GM18502 (cell line): ENCODE measurements around the gene CACNA1B.
"Not testable (repeated sequence)": the region's sequence is repeated elsewhere in the genome, so short reads cannot be mapped to it uniquely, and the experiment has no call there.

ENCODE experiments used
- ATAC-seq: cut with Tn5 transposase; IDR thresholded peaks from one replicate; pipeline ENCODE4 v1.9.1; 2021; ENCODE audit warnings: mild to moderate bottlenecking; ENCODE audit not compliant: unreplicated experiment, poor library complexity

The CACNA1B gene

DNA sequence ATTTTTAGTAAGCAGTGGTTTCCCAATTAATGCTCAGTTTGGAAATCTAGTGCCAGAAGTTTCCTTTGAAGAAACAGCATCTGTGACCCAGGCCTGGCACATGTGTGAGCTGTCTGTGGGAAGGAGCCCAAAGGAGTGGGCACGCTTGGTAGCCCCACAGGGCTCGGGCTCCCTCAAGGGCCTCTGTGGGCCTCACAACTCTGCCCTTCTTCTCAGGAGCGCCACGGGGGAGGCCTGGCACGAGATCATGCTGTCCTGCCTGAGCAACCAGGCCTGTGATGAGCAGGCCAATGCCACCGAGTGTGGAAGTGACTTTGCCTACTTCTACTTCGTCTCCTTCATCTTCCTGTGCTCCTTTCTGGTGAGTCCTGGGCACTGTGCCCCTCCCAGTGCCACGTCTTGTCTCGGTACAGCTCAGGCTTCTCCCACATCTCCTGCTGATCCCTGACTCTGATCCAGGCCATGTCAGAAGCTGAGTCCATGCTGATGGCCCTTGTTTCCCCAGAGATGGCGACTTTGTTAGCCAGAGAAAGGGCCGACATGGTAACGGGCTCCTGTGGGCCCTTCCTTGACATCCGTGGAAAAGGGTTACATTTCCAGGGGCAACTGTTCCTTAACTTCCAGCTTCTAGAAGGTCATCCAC is 200.4 kb downstream of the CACNA1B start:
- no peak for ATAC-seq

DNA sequence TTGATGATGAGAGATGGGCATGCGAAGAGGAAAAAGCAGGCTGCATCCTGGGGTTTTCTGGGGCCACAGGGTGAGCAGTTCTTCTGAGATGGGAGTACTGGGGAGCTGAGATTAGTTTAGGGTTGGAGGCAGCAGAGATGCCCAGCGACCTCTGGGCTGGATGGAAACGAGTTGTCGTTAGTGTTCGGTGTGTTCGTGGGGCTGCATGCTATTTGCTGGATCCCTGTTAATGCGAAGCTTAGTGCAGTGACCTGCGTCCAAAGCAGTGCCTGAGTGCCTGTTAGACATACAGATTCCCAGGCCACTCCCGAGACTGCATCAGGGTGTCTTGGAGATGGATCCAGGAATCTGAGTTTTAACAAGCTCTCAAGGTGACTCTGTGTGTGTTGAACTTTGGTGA is 201.3 kb downstream of the CACNA1B start:
- no peak for ATAC-seq

DNA sequence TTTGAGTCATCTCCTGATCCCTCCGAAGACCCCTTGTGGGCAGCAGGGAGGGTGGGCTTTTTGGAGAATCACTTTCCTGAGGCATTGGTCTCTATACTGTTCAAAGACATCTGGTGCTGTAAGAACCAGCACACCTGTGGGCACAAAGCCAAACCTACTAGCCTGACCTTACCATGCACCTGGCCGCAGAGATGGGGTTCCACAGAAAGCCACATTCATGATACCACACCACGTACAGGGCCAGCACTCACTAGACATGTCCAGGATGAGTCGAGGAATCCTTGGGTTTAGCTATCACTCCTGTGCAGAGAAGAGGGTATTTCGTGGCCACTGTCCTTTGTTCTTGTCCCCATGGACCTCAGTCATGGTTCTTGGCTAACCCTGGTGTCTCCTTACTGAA is 203.4 kb downstream of the CACNA1B start:
- ATAC-seq = no peak

DNA sequence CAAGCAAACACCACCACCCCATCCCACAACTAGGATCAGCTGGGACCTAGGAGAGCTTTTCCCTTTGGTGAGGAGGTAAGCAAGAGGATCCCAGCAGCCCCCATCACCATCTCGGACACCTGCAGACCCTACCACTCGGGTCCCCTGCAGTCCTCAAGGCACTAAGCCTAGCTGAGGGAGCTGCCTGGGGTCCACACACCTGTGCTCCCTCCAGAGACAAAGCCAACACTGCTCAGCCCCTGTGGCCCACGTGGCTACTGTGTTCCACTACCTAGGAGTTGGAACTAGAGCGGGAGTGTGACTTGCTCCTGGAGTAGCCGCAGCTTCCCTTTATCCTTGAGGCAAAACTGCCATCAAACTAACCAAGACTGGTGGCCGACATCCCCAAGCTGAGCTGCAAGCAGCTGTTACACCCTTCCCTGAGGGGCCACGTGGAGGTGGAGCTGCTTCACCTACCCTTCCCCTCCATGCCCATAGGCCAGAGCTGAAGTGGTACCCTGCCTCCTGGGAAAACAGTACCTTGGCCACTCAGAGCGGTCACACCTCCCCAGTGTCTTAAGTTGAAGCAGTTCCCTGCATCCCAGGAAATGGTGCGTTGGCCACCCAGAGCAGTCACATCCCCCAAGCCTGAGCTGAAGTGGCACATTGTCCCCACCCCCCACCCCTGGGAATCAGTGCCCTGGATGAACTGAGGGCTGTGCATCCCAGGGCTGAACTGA is 205.5 kb downstream of the CACNA1B start:
- no peak for ATAC-seq

DNA sequence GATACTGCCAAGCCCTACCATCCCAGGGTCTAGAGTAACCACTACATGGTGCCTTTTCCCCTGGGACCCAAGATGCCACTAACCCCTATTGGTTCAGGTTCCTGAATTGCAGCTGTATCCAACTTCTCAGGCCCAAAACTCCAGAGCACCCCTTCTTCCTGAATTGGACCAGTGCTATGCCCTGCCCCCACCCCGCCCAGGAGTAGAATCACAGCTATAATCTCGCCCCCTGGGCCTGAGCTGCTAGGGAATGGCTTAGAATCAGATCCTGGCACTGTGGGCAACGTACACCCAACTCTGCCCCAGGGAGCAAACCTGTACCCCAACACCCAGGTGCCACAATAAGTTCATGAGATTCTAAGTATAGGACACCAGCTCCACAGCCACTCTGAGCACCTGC is 206.3 kb downstream of the CACNA1B start:
- no peak for ATAC-seq

DNA sequence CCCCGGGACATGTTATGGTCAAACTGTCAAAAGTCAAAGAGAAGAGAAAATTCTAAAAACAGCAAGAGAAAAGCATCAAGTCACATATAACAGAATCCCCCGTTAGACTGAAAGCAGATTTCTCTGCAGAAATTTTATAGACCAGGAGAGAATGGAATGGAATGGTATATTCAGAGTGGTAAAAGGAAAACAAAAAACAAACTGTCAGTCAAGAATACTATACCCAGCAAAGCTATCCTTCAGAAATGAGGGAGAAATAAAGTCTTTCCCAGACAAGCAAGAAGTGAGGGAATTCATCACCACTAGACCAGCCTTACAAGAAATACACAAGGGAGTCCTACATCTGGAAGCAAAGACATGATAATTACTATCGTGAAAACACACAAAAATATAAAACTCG is 208.0 kb downstream of the CACNA1B start:
- no peak for ATAC-seq

DNA sequence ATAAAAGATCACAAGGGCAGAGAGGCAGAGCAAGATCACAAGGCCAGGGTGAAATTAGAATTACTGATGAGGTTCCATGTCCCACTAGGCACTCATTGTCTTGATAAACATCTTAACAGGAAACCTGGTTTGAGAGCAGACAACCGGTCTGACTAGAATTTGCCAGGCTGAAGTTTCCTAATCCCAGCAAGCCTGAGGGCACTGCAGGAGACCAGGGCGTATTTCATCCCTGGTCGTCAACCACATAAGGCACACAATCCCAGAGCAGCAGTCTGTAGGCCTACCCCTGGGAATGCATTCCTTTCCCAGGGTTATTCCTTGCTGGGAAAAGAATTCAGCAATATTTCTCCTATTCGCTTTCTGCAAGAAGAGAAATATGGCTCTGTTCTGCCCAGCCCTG is 214.5 kb downstream of the CACNA1B start:
- not testable (repeated sequence) for ATAC-seq

DNA sequence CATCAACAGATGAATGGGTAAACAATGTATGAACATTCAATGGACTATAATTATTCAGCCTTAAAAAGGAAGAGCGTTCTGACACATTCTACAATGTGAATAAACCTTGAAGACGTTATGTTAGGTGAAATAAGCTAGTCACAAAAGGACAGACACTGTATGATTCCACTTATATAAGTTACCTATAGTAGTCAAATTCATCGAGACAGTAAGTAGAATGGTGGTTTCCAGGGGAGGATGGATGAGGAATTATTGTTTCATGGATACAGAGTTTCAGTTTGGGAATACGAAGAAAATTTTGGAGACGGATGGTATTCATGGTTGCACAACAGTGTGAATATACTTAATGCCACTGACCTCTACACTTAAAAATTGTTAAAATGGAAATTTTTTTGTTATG is 216.4 kb downstream of the CACNA1B start:
- ATAC-seq = no peak

DNA sequence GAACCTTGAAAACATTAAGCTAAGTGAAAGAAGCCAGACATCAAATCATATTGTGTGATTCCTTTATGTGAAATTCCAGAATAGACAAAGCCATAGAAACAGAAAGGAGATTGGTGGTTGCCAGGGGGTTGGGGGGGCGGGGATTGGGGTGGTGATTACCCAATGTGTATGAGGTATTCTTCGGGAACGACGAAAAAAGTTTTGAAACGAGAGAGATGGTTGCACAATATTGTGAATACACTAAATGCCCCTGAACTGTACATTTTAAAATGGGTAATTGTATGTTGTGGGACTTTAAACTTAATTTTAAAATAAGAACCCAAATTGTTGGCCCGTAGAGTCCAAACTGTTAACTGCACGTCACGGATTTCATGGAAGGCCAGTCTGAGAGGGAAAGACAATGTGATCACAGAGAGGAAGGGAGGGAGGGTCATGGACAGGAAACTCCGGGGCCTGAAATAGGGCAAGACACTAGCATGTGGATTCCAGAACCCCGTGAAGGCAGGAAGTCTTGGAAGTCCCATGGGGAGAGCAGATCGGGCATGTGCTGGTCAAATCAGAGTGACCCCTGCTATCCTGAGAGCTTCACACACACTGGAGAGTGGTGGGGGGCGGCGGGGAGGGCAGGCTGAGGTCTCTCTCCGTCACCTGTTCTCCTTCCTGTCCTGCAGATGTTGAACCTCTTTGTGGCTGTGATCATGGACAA is 218.4 kb downstream of the CACNA1B start:
- no peak for ATAC-seq

DNA sequence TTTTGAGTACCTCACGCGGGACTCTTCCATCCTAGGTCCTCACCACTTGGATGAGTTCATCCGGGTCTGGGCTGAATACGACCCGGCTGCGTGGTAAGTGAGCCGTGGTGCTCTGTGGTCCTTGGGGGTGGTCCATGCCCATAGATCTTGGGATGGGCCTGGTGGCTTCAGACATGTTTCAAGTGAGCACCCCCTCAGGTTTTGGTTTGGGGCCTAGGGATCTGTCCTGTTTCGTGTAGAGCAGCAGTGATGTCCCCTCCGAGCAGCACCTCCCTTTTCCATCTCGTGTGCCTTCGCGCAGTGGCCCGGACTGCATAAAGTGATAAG is 218.9 kb downstream of the CACNA1B start:
- ATAC-seq = no peak

DNA sequence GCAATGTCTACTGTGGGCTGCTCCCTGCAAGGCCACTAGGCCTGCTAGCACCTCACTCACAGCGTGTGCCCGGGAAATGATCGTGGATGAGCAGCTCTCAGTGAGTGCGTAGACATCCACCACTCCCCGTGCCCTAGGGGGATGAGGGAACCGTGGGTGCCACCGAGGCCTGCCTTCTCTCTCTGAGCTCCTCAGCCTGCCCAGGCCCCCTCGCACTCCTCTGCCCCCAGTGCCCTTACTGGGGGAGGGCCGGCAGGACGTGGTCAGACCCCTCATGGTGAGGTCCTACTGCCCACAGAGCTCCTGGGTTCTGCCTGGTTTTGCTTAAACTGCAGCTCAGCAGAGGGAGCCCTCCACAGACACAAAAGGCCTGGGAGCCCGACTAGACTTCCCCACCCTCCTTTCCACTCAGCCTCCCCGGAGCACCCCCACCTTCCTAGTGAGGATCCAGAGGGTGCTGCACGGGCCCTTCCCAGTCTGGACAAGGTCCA is 220.0 kb downstream of the CACNA1B start:
- no peak for ATAC-seq

DNA sequence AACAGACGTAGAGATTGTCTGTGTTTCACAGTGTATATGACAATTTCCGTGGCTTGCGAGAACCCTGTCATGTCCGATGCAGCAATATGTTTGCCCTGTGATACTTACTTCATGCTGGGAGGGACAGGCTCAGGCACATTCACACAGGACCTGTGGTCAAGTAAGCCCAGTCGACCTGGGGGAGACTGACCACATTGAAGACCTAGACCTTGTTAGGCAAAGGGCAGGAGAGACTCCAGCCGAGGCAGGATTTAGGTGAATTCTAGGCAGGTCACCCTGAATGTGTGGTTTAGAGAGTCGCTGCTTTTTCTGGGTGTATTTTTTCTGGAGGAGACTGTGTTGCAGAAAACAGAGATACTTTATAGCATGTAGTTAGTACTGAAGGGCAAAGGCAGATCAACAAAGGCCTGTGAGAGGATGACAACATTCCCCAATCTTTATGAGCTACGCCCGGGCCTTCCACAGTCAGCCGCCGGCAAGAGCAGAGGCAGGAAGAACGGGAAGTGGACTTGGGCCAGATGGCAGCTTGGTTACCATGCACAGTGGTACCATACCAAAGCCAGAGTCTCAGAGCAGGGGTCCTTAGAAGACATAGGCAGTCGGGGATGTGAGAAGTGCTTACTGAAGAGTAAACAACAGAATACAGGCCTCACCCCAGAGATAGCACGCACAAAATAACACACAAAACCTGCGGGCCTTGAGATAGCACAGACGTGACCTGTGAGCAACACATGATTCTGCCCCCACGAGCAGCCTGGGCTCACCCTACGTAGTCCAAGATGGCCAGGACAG is 220.7 kb downstream of the CACNA1B start:
- no peak for ATAC-seq

DNA sequence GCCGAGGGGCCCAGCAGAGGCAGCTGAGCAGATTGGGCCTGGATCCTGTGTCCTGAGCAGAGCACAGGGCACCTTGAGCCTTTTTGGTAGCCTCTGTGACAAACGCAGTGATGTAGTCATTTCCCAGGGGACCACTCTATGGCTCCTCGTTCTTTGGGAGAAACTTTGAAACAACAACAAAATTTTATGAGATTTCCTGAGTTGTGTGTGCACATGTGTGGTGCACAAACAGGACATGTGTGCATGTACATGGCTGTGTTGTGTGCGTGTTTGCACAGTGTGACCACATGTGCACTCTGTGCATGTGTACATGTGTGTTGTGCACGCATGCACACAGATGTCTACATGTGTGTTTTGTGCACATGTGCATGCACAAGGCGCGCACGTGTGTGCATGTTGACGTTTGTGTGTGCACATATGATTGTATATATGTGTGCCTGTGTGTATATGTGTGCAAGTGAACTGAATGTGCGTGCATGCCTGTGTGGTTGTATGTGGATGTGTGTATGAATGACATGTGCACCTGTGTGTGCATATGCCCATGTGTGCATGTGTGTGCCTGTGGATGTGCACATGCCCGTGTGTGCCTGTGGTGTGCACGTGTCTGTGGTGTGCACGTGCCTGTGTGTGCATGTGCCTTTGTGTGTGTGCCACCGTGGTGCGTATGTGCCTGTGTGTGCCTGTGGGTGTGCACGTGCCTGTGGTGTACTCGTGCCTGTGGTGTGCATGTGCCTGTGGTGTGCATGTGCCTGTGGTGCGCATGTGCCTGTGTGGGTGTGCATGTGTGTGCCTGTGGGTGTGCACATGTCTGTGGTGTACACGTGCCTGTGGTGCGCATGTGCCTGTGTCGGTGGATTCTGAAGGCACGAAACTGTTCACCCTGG is 221.6 kb downstream of the CACNA1B start:
- ATAC-seq = no peak

DNA sequence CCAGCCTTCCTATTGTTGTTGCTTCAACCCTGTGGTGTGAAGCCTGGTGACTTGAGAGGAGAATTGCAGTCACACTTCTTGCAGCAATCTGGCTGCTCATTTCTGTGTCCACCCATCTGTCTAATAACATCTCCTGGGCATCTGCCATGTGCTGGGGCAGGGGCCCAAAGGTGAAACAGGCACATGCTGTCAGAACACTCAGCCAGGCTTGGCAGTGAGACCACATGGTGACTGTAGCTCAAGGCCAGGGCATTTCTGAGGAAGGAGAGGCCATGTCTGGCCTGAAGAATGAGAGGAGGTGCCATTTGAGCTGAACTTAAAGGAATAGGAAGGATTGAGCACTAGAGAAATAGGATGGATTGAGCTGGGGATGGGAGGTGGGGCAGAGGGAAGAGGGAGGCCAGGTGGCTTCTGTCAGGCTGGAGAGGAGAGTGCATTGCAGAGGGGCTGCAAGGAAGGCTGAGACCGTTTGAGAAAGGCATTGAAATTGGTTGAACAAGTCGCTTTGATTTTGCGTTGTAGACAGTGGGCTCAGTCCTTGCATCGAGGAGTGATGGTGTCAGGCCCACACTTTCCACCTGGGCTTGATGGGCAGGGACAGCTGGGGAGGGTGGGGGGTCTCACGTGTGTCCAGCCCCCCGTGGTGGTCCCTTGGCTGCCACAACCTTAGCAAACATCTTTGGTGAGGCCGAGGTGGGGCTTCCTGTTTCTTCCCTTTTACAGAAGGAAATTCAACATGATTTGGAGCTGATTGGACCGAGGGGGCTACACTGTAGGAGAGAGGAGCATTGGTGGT is 222.4 kb downstream of the CACNA1B start:
- ATAC-seq = no peak

DNA sequence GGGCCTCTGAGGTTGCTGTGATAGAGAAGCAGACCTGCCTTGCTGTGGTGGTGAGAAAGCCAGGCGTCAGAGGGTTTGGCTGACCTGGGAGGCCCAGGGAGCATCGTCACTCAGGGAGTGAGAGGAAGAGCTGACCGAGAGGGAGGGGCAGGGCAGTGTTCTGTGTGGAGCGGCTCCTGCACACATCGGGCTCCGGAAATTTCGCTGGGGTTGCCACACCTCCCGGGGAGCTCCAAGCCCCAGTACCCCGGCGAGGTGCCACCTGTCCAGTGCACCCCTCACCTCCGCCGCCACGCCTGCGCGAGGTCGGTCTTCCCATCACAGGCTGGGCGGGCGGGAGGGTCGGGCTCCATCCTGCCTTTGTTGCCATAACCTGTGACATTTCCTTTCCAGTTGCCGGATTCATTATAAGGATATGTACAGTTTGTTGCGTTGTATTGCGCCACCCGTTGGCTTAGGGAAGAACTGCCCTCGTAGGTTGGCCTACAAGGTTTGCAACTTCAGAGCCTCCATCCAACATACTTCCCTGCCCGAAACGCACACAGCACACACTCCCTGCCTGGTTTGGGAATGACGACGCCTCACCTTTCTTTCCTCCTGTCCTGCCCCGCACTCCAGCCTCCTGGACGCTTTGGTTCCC is 223.2 kb downstream of the CACNA1B start:
- no peak for ATAC-seq

DNA sequence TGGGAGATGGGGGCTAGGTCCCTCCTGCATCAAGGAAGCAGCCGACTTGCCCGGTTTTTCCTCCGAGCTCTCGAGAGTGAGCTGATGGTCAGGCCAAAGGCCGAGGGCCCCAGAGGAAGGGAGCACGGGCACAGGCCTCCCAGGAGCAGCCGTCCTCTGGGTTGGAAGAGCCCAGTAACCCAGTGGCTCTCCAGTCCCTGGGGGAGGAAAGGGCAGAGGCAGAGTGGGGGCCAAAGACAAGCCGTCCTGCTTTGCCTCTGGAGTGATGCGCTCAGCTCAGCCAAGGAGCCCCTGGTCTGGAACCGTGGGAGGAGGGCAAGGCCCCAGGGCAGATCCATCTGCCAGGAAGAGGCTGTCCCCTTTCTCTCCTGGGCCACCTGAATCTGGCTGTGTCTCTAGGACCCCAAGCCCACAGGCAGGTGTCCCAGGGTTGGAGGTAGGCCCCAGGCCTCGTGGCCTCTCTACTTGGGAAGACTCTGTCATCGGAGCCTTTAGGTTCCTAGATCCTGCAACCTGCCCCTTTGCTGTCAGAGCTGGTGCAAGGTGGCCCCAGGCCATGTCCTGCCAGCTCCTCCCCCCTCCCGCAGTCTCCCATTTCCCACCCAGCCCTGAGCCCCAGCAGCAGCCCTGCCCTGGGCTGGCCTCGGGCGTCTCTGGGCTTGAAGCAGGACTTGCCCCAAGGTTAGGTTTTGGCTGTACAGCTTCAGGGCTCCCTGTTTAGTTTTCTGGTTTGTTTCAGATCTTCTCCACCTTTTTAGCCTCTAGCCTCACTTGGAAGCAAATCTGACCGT is 224.1 kb downstream of the CACNA1B start:
- no peak for ATAC-seq

DNA sequence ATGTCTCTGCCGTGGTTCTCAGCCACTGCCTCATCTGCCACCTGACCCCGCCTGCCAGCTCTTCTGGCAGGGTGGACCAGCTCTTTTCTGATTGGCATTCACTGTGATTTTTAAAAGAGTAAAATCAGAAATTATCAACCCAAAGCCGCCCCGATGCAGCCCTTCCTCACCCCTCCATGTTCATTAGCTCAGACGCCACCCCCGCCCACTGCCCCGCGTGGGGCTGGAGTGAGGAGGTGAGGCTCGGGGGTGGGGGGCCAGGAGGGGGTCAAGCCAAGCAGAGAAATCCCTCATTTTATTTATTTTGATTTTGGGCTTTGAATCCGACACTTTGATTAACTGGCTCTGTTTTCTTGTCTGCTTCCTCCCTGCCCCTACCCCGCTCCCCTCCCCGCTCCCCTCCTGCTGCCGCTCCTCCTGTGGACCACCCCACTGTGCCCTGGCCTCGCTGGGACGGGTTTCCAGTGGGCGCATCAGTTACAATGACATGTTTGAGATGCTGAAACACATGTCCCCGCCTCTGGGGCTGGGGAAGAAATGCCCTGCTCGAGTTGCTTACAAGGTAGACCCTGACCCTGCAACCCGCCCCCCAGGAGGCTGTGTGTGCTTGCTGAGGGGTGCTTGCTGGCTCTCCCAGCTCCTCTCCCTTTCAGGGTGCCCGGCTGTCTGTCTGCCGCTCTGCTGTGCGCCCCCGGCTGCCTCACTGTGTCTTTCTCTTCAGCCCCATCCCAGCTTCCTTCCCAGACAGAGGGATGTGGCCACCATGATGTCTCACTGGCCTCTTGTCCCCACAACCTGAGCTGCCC is 224.9 kb downstream of the CACNA1B start:
- no peak for ATAC-seq
